B cell (primary cell): Measurements from ENCODE around the gene NHLRC3. TPM values are rescaled to one million over a fixed set of nuclear protein-coding genes. Genes with fewer than 3 reads are reported as not detected.

Source experiments
- ATAC-seq: fragments of 200-7000 bp; cut with Tn5 transposase; one replicate; pipeline ENCODE4 v1.10.0; 2021; ENCODE audit warnings: low read depth, mild to moderate bottlenecking, moderate number of reproducible peaks, moderate library complexity
- CTCF ChIA-PET: fragments of 350-600 bp; sonication (Branson Sonifier 250); formaldehyde crosslinking; loops from one replicate; lab custom pipeline; 2021; ENCODE audit warnings: antibody characterized with exemption, inconsistent platforms; lab: Charles Lee
- POLR2A ChIA-PET: fragments of 350-600 bp; sonication (Branson Sonifier 250); formaldehyde crosslinking; loops from one replicate; lab custom pipeline; 2021; ENCODE audit warnings: antibody characterized with exemption; lab: Charles Lee
- DNase-seq: peaks from one replicate; pipeline ENCODE4 v3.0.0; 2013
- H2AFZ ChIP-seq: 2 replicates; pipeline ENCODE4 v1.6.1; 2012; ENCODE audit warnings: mild to moderate bottlenecking, low read depth, low read length; ENCODE audit not compliant: insufficient read depth, poor library complexity, severe bottlenecking
- H3K27ac ChIP-seq, 2 donors: 1 replicate in 1 of 2; 2 replicates in 1 of 2; pipeline ENCODE4 v1.5.1; 2012 to 2013; ENCODE audit warnings: low read length in 2 of 2, mild to moderate bottlenecking in 2 of 2, moderate library complexity in 1 of 2
- H3K27me3 ChIP-seq, 4 experiments: fragments of 200-600 bp in 1 of 4; sonication (generic) in 1 of 4; replicated peaks in 1 of 4; 1 replicate in 2 of 4; 2 replicates in 2 of 4; pipeline versions ENCODE4 v1.6.1 to v1.7.0; 2013 to 2016; ENCODE audit warnings: low read length in 3 of 4, mild to moderate bottlenecking in 2 of 4, mixed read lengths in 1 of 4, moderate library complexity in 1 of 4; ENCODE audit not compliant: insufficient read depth in 4 of 4, control insufficient read depth in 3 of 4; ENCODE audit errors: control extremely low read depth in 1 of 4
- H3K36me3 ChIP-seq, 2 experiments: replicated peaks in 1 of 2; 1 replicate in 1 of 2; 2 replicates in 1 of 2; pipeline versions ENCODE4 v1.6.1 to v1.7.1; 2013; ENCODE audit warnings: low read length in 1 of 2; ENCODE audit not compliant: insufficient read depth in 2 of 2, control insufficient read depth in 1 of 2; ENCODE audit errors: control extremely low read depth in 1 of 2, extremely low read depth in 1 of 2
- H3K4me1 ChIP-seq, 2 donors: fragments of 200-600 bp in 1 of 2; sonication (generic) in 1 of 2; 1 replicate in 1 of 2; 2 replicates in 1 of 2; pipeline versions ENCODE4 v1.5.1 to v1.6.1; 2013 to 2017; ENCODE audit warnings: low read length in 2 of 2; ENCODE audit not compliant: control insufficient read depth in 2 of 2, insufficient read depth in 2 of 2
- H3K4me2 ChIP-seq: replicated peaks from 2 replicates; pipeline ENCODE3; 2012; ENCODE audit warnings: mild to moderate bottlenecking, low read depth, low read length; ENCODE audit not compliant: poor library complexity, severe bottlenecking
- H3K4me3 ChIP-seq, 5 experiments: fragments of 200-600 bp in 1 of 5; sonication (generic) in 1 of 5; 1 replicate in 3 of 5; 2 replicates in 2 of 5; pipeline versions ENCODE4 v1.5.1 to v1.7.0; 2011 to 2016; ENCODE audit warnings: low read length in 4 of 5, mild to moderate bottlenecking in 4 of 5, low read depth in 2 of 5, control low read depth in 1 of 5, moderate library complexity in 1 of 5; ENCODE audit not compliant: insufficient read depth in 1 of 5; ENCODE audit errors: control extremely low read depth in 1 of 5, extremely low read depth in 1 of 5
- H3K79me2 ChIP-seq: fragments of 200-600 bp; sonication (generic); one replicate; pipeline ENCODE4 v1.6.0; 2016; ENCODE audit warnings: low read length; ENCODE audit not compliant: control insufficient read depth, insufficient read depth
- H3K9ac ChIP-seq: fragments of 200-600 bp; sonication (generic); 2 replicates; pipeline ENCODE4 v1.6.1; 2017; ENCODE audit warnings: mild to moderate bottlenecking, low read length, moderate library complexity
- H3K9me3 ChIP-seq, 3 donors: one replicate each; pipeline versions ENCODE4 v1.6.1 to v1.7.1; 2013; ENCODE audit warnings: low read length in 2 of 3; ENCODE audit not compliant: control insufficient read depth in 2 of 3, insufficient read depth in 1 of 3; ENCODE audit errors: control extremely low read depth in 1 of 3
- H4K20me1 ChIP-seq: 2 replicates; pipeline ENCODE4 v1.6.0; 2012; ENCODE audit warnings: mild to moderate bottlenecking, low read length; ENCODE audit not compliant: insufficient read depth, control insufficient read depth, poor library complexity, severe bottlenecking
- H3K27ac Mint-ChIP-seq: one replicate; pipeline ENCODE4 v1.8.0; 2021; ENCODE audit warnings: mixed read lengths
- H3K27me3 Mint-ChIP-seq: one replicate; pipeline ENCODE4 v1.8.0; 2021; ENCODE audit warnings: mixed read lengths
- H3K4me1 Mint-ChIP-seq: one replicate; pipeline ENCODE4 v1.8.0; 2021; ENCODE audit warnings: mixed read lengths
- H3K4me3 Mint-ChIP-seq: one replicate; pipeline ENCODE4 v1.8.0; 2021; ENCODE audit warnings: mixed read lengths
- H3K9me3 Mint-ChIP-seq: one replicate; pipeline ENCODE4 v1.8.0; 2022; ENCODE audit warnings: mixed read lengths; ENCODE audit not compliant: insufficient read depth
- CTCF ChIP-seq: fragments of 200-600 bp; IDR thresholded peaks from one replicate; pipeline ENCODE4 v1.8.0; 2022; ENCODE audit warnings: antibody characterized with exemption, mild to moderate bottlenecking
- EZH2 ChIP-seq: IDR thresholded peaks from 2 replicates; pipeline ENCODE4 v1.6.1; 2012; ENCODE audit warnings: borderline replicate concordance, low read depth, mild to moderate bottlenecking, moderate library complexity, low read length; ENCODE audit not compliant: insufficient read depth, poor library complexity, severe bottlenecking
- WGBS: methylation state at CpG from one replicate; pipeline ENCODE4 v1.1.5; 2013; ENCODE audit warnings: missing lambda C conversion rate; ENCODE audit not compliant: insufficient coverage; 5-methylcytosine and 5-hydroxymethylcytosine counted together
- intact Hi-C: fragments of 100-400 bp; cut with micrococcal nuclease; formaldehyde crosslinking; loops from one replicate; pipeline ENCODE4 v1.10.0; 2022
- polyA plus RNA-seq: library from polyadenylated mRNA; depleted of rRNA; stranded (reverse); fragments of >200 nt; gene quantifications from 2 replicates; pipeline ENCODE4 v1.2.3, GENCODE V29; 2012
- total RNA-seq, 2 donors: library from RNA; stranded (reverse); fragments of 120-200 nt in 1 of 2; gene quantifications; 1 replicate in 1 of 2; 2 replicates in 1 of 2; pipeline versions ENCODE4 v1.2.3 to v1.2.4, GENCODE V29; 2013 to 2022

The NHLRC3 gene
- total and polyA plus RNA-seq, 2 donors (not counting 1 experiment from before 2014, with no cell fraction given) = 11.7 to 38.8 TPM

DNA sequence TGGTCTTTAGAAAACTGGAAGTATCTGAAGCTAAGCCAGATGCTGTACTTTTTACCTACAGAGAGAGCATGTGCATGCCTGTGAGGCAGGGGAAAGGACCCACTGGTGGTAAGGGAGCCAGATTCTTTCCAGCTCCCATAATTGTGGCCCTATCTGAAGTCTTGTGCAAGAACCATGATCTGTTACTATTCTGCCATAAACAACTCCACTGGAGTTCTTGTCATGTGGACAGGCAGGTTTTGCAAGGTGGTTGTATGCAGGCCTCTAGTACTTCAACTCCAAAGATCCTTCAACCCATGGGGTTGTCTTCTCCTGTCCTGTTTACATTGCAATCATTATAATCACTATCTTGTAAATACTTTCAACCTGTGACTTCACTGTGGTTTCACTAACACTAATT, 14.5 kb upstream of the NHLRC3 start:
- no peak overlapping the region for H3K27ac Mint-ChIP-seq
- H3K36me3 ChIP-seq = peaks cover 1 to 72% of the 10 kb centered on the region in 2 experiments

GRCh38 chr13:39025433-39025839, 12.8 kb upstream of the NHLRC3 start:
- Histone ChIP-seq H3K4me2 (no peak overlapping the region), H2AFZ (no peak overlapping the region), H4K20me1 (peaks cover 2% of the 10 kb centered on the region), H3K4me1 (no peaks in the 10 kb centered on the region), H3K36me3 (peaks cover 1 to 76% of the 10 kb centered on the region in 2 experiments), H3K27me3 (no peaks in the 10 kb centered on the region), H3K79me2 (no peaks in the 10 kb centered on the region), H3K27ac (no peak overlapping the region), H3K9ac (no peak overlapping the region), H3K4me3 (no peak overlapping the region), H3K9me3 (no peaks in the 10 kb centered on the region)
- no peaks in the 10 kb centered on the region for H3K4me1 Mint-ChIP-seq
- CTCF ChIA-PET = no interaction called here
- H3K4me3 Mint-ChIP-seq = no peak overlapping the region
- no peak for DNase-seq
- TF ChIP-seq CTCF (no peak), EZH2 (no peak)
- H3K27me3 Mint-ChIP-seq = no peaks in the 10 kb centered on the region
- POLR2A ChIA-PET = no interaction called here
- no peaks in the 10 kb centered on the region for H3K9me3 Mint-ChIP-seq
- ATAC-seq = no peak
- no peak overlapping the region for H3K27ac Mint-ChIP-seq
- intact Hi-C loops = no loop called here
- 100% methylated on average over 1 of the region's 2 CpGs for whole genome bisulfite sequencing

More for the DNA sequence above, 14.5 kb upstream of the NHLRC3 start:
- Mint-ChIP-seq H3K9me3 (no peaks in the 10 kb centered on the region), H3K27me3 (no peaks in the 10 kb centered on the region), H3K4me1 (no peaks in the 10 kb centered on the region), H3K4me3 (no peak overlapping the region)
- ChIA-PET CTCF (no interaction called here), POLR2A (no interaction called here)
- no peak overlapping the region for H3K4me3 ChIP-seq
- H3K27me3 ChIP-seq = no peaks in the 10 kb centered on the region
- ATAC-seq (no peak), DNase-seq (no peak)
- H3K4me2 ChIP-seq = no peak overlapping the region
- H2AFZ ChIP-seq = no peak overlapping the region
- no peaks in the 10 kb centered on the region for H3K9me3 ChIP-seq
- no peak for TF ChIP-seq CTCF
- intact Hi-C loops = no loop called here
- H4K20me1 ChIP-seq = no peaks in the 10 kb centered on the region
- H3K4me1 ChIP-seq = no peaks in the 10 kb centered on the region
- no peak overlapping the region for H3K27ac ChIP-seq
- H3K79me2 ChIP-seq = no peaks in the 10 kb centered on the region
- no peak overlapping the region for H3K9ac ChIP-seq
